ENCODE data around the gene DCST1. TPM values are rescaled to one million over a fixed set of nuclear protein-coding genes. Genes with fewer than 3 reads are reported as not detected.

Gene DCST1
- polyA plus RNA-seq, 1 experiment: not detected

- no peaks in the 10 kb centered on the region for H3K27me3 ChIP-seq (ENCODE audit: control insufficient read depth, insufficient read depth, low read length)
- ChIA-PET POLR2A (no interaction called here), CTCF (interaction anchor here (1.2 to 8.3 kb wide), 3 partner anchors 10 to 167 kb away, joined by 3 to 74 read pairs (median 4); partner anchors contain the start of gene ADAM15)
- H3K36me3 ChIP-seq (ENCODE audit: control insufficient read depth, insufficient read depth, low read length): peaks cover 4% of the 10 kb centered on the region
- H3K4me3 ChIP-seq (ENCODE audit: low read depth, low read length): no peak overlapping the region
- no peak for TF ChIP-seq CTCF (IDR thresholded peaks at IDR 0.05; ENCODE audit: insufficient read depth, low read depth, low read length)
- no peak for DNase-seq (ENCODE audit: low read depth)
These were observed 26.3 kb upstream of the DCST1 start for GRCh38 chr1:155007251-155007828.

- TF ChIP-seq CTCF (IDR thresholded peaks at IDR 0.05; ENCODE audit: insufficient read depth, low read depth, low read length): no peak
- CTCF ChIA-PET: interaction anchor here (0.8 to 8.3 kb wide), 3 partner anchors 9 to 1330 kb away, joined by 3 to 74 read pairs (median 4); partner anchors contain the start of gene NPR1
- Histone ChIP-seq H3K36me3 (ENCODE audit: control insufficient read depth, insufficient read depth, low read length) (peaks cover 4% of the 10 kb centered on the region), H3K27me3 (ENCODE audit: control insufficient read depth, insufficient read depth, low read length) (no peaks in the 10 kb centered on the region), H3K4me3 (ENCODE audit: low read depth, low read length) (no peak overlapping the region)
- POLR2A ChIA-PET: no interaction called here
- DNase-seq (ENCODE audit: low read depth): no peak
These were observed 25.3 kb upstream of the DCST1 start for GRCh38 chr1:155008015-155008941.

- no peak for TF ChIP-seq CTCF (IDR thresholded peaks at IDR 0.05; ENCODE audit: insufficient read depth, low read depth, low read length)
- no peak for DNase-seq (ENCODE audit: low read depth)
- H3K4me3 ChIP-seq (ENCODE audit: low read depth, low read length): no peak overlapping the region
- no peaks in the 10 kb centered on the region for H3K27me3 ChIP-seq (ENCODE audit: control insufficient read depth, insufficient read depth, low read length)
- POLR2A ChIA-PET: no interaction called here
- CTCF ChIA-PET: interaction anchor here (8.3 kb wide), 1 partner anchor 8 kb away, joined by 74 read pairs; no protein-coding TSS in a partner anchor
- peaks cover 4% of the 10 kb centered on the region for H3K36me3 ChIP-seq (ENCODE audit: control insufficient read depth, insufficient read depth, low read length)
These were observed 24.4 kb upstream of the DCST1 start for GRCh38 chr1:155009221-155009711.

GRCh38 chr1:155009742-155010141 is 23.9 kb upstream of the DCST1 start:
- peaks cover 4% of the 10 kb centered on the region for H3K36me3 ChIP-seq (ENCODE audit: control insufficient read depth, insufficient read depth, low read length)
- TF ChIP-seq CTCF (IDR thresholded peaks at IDR 0.05; ENCODE audit: insufficient read depth, low read depth, low read length): no peak
- no peak for DNase-seq (ENCODE audit: low read depth)
- POLR2A ChIA-PET: no interaction called here
- CTCF ChIA-PET: no interaction called here
- no peaks in the 10 kb centered on the region for H3K27me3 ChIP-seq (ENCODE audit: control insufficient read depth, insufficient read depth, low read length)
- no peak overlapping the region for H3K4me3 ChIP-seq (ENCODE audit: low read depth, low read length)

All from BJ (cell line).